ENCODE results near the gene ZNF333.
"Not testable (repeated sequence)": the region's sequence is repeated elsewhere in the genome, so short reads cannot be mapped to it uniquely, and the experiment has no call there.

DNA sequence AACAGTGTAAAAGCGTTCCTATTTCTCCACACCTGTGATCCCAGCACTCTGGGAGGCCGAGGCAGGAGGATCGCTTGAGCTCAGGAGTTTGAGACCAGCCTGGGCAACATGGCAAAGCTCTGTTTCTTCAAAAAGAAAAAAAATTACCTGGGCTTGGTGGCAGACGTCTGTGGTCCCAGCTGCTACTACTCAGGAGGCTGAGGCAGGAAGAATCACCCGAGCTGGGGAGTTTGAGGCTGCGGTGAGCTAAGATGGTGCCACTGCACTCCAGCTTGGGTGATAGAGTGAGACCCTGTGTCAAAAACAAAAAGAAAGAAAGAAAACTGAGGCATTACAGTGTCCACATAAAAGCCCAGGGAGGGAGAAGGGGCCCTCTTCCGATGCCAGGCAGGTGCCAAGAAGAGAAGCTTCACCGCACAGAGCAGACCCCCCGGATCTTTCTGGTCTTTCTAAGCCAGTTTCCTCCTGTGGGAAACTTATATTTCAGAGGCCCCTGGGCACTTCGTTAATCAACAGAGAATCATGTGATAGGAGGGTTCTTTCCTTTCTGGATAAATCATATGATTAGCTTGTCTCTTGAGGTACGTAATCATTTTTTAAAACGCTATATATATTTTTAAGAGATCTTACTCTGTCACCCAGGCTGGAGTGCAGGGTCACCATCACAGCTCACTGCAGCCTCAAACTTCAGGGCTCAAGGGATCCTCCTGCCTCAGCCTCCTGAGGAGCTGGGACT lies 88.4 kb downstream of the ZNF333 start, which contains the start of gene ADGRE2:
- not testable (repeated sequence) for TF ChIP-seq CTCF, POLR2A (IDR thresholded peaks at IDR 0.05)
